ENCODE data around the gene C2. TPM values are rescaled to one million over a fixed set of nuclear protein-coding genes. Genes with fewer than 3 reads are reported as not detected.

The C2 gene
- total RNA-seq, 1 experiment from 2014 or later: 0.66 TPM

DNA sequence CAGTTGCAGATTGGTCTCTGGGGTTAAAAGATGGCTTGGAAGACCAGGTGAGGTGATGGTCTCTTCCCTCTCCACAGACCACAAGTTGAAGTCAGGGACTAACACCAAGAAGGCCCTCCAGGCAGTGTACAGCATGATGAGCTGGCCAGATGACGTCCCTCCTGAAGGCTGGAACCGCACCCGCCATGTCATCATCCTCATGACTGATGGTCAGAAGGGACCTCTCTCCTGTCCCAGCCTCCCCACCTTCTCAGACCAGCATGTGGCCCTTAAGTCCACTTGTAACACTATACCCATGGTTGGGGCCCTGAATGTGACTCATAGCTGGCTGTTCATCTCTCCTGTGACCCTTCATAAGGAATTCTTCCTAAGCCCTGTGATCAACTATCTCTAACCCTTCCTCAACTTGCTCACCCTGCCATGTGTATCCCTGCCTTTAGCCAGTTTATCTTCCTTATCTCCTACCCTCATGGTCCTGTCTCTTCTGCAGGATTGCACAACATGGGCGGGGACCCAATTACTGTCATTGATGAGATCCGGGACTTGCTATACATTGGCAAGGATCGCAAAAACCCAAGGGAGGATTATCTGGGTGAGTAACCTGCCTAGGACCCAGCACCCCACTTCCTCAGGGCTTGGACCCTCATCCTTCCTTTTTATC is 21.4 kb downstream of the C2 start:
- no peaks in the 10 kb centered on the region for H3K4me1 ChIP-seq (ENCODE audit: insufficient read depth, low read length)
- H3K9ac ChIP-seq (ENCODE audit: extremely low read depth, insufficient read length, low read length): no peak overlapping the region
- no peak overlapping the region for H3K4me3 Mint-ChIP-seq

More for the DNA sequence above, 21.4 kb downstream of the C2 start:
- no peak overlapping the region for H4K91ac ChIP-seq (ENCODE audit: insufficient read length, low read depth, low read length)
- H2BK20ac ChIP-seq (ENCODE audit: low read depth, low read length, poor library complexity, severe bottlenecking): no peak overlapping the region
- no peak overlapping the region for H4K5ac ChIP-seq (ENCODE audit: insufficient read length, low read depth, low read length)
- no peak overlapping the region for H2BK120ac ChIP-seq (ENCODE audit: low read depth, low read length, poor library complexity, severe bottlenecking)
- no peak overlapping the region for H3K14ac ChIP-seq (ENCODE audit: insufficient read depth, low read length)
- no peak overlapping the region for H3K18ac ChIP-seq (ENCODE audit: insufficient read length, low read depth, low read length)
- H3K23me2 ChIP-seq (ENCODE audit: insufficient read length, low read depth, low read length, poor library complexity, severe bottlenecking): no peaks in the 10 kb centered on the region
- WGBS (ENCODE audit: extremely low coverage, insufficient read length, low lambda C conversion rate): no CpG with 5 or more reads among the region's 6 CpGs
- TF ChIP-seq, protein P1, sequence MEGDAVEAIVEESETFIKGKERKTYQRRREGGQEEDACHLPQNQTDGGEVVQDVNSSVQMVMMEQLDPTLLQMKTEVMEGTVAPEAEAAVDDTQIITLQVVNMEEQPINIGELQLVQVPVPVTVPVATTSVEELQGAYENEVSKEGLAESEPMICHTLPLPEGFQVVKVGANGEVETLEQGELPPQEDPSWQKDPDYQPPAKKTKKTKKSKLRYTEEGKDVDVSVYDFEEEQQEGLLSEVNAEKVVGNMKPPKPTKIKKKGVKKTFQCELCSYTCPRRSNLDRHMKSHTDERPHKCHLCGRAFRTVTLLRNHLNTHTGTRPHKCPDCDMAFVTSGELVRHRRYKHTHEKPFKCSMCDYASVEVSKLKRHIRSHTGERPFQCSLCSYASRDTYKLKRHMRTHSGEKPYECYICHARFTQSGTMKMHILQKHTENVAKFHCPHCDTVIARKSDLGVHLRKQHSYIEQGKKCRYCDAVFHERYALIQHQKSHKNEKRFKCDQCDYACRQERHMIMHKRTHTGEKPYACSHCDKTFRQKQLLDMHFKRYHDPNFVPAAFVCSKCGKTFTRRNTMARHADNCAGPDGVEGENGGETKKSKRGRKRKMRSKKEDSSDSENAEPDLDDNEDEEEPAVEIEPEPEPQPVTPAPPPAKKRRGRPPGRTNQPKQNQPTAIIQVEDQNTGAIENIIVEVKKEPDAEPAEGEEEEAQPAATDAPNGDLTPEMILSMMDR (conservative IDR thresholded peaks at IDR 0.05): no peak
- H3K27ac ChIP-seq (ENCODE audit: insufficient read length, low read depth, low read length): no peak overlapping the region
- no peak overlapping the region for H4K8ac ChIP-seq (replicated peaks; ENCODE audit: insufficient read length, low read depth, low read length)
- H3K4ac ChIP-seq (ENCODE audit: low read depth, low read length): no peak overlapping the region
- DNase-seq: no peak
- Mint-ChIP-seq H3K4me1 (peaks cover 5 to 8% of the 10 kb centered on the region in 2 experiments; a peak in 3 of 4 replicates), H3K27ac (peak overlapping the region in 1 of 3 experiments; percentile 3; a peak in 2 of 7 replicates), H3K9me3 (no peaks in the 10 kb centered on the region), H3K27me3 (ENCODE audit: low read depth) (peaks cover 43% of the 10 kb centered on the region), H3K36me3 (ENCODE audit: insufficient read depth in 1 of 3, low read depth in 3 of 3) (peaks cover 8 to 37% (median 21%) of the 10 kb centered on the region in 3 experiments; a peak in 6 of 7 replicates)
- H3K79me2 ChIP-seq (ENCODE audit: insufficient read depth, low read length): no peaks in the 10 kb centered on the region
- H2BK12ac ChIP-seq (ENCODE audit: insufficient read length, low read depth, low read length): no peak overlapping the region
- no peak overlapping the region for H3K23ac ChIP-seq (ENCODE audit: insufficient read length, low read depth, low read length)
- no peak overlapping the region for H2AFZ ChIP-seq (ENCODE audit: low read length)
- H3K56ac ChIP-seq (ENCODE audit: insufficient read length, low read depth, low read length): no peak overlapping the region
- no peak overlapping the region for H3K4me2 ChIP-seq (ENCODE audit: insufficient read depth, insufficient read length, low read length)
- H3K79me1 ChIP-seq (ENCODE audit: insufficient read depth, low read depth, low read length, poor library complexity, severe bottlenecking): no peaks in the 10 kb centered on the region
- H3K9me3 ChIP-seq (ENCODE audit: control insufficient read depth, low read depth, low read length): no peaks in the 10 kb centered on the region
- H3T11ph ChIP-seq (ENCODE audit: low read length): no peak overlapping the region
- H4K20me1 ChIP-seq (ENCODE audit: control insufficient read depth, insufficient read depth, insufficient read length): peaks cover 2% of the 10 kb centered on the region
- H2AK5ac ChIP-seq (ENCODE audit: insufficient read length, low read length): no peak overlapping the region
- H2BK15ac ChIP-seq (ENCODE audit: low read depth, low read length): no peak overlapping the region
- H2BK5ac ChIP-seq (ENCODE audit: insufficient read length, low read length): no peak overlapping the region
- no peaks in the 10 kb centered on the region for H3K27me3 ChIP-seq (ENCODE audit: insufficient read depth, low read length)

Measured in H9 (cell line).